Measurements from ENCODE around the gene OS9.

The OS9 gene

DNA sequence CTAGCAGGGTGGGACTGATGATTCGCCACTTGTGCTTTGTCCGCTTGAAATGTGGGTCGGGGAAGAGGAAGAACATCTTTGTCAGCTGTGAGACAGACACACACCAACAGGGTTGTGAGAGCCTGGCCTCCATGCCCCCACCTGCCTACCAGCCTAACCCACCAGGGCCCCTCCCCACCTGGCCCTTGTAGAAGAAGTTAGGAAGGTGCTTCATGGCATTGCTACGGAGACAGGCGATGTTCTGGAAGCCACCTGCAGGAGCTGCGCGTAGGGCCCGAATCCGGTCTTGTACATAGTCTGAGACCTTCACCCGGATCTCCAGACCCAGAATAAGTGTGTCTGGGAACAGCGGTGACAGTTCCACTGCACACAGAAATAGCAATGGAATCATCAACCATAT, 75.7 kb downstream of the OS9 start:
- no peak for DNase-seq (ENCODE audit: low read depth)

DNA sequence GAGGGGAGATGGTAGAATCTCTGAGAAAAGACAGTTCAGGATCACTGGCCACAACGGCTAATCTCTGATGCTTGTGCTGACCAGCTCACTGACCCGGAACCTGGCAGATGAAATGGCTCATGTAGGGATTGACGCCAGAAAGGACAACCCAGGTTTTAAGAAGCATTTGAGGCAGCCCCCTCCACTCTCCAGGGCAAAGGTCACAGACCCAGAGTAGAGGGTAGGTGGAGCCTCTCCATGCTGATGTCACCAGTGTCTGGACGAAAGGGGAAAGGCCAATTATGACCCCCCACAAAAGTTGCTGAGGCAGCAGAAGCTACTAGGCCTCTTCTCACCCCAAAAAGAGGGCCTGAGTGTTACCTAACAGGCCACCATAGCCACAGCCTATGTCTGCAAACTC, 76.8 kb downstream of the OS9 start:
- DNase-seq (ENCODE audit: low read depth) = no peak

Measured in amniotic epithelial cell (primary cell).